ENCODE data around the gene LPCAT2. TPM values are rescaled to one million over a fixed set of nuclear protein-coding genes. Genes with fewer than 3 reads are reported as not detected.

LPCAT2 gene
- total and polyA plus RNA-seq, 2 donors (not counting 1 experiment from before 2014, with no cell fraction given): 10.2 to 17.8 TPM

GRCh38 chr16:55561319-55561848 lies 52.5 kb downstream of the LPCAT2 start:
- no peak overlapping the region for H3K27ac ChIP-seq (ENCODE audit: insufficient read depth, low read length)
- H3K9ac ChIP-seq (ENCODE audit: insufficient read depth, low read length): no peak overlapping the region
- H3K4me2 ChIP-seq (ENCODE audit: extremely low read depth, insufficient read depth, low read length): no peak overlapping the region
- no peak overlapping the region for H3K4me3 ChIP-seq (replicated peaks in 1 of 4; ENCODE audit: control extremely low read depth in 1 of 4, insufficient read depth in 1 of 4, low read depth in 3 of 4, low read length in 4 of 4)
- H3K9me3 ChIP-seq (ENCODE audit: control insufficient read depth, insufficient read depth, low read depth, low read length): no peaks in the 10 kb centered on the region
- no peak for DNase-seq (ENCODE audit: low read depth in 2 of 2)
- no peaks in the 10 kb centered on the region for H3K27me3 ChIP-seq (ENCODE audit: control insufficient read depth, insufficient read depth, low read length)
- no peak for TF ChIP-seq EZH2 (IDR thresholded peaks at IDR 0.05; ENCODE audit: low read length, missing control alignments)
- TF ChIP-seq, protein P1, sequence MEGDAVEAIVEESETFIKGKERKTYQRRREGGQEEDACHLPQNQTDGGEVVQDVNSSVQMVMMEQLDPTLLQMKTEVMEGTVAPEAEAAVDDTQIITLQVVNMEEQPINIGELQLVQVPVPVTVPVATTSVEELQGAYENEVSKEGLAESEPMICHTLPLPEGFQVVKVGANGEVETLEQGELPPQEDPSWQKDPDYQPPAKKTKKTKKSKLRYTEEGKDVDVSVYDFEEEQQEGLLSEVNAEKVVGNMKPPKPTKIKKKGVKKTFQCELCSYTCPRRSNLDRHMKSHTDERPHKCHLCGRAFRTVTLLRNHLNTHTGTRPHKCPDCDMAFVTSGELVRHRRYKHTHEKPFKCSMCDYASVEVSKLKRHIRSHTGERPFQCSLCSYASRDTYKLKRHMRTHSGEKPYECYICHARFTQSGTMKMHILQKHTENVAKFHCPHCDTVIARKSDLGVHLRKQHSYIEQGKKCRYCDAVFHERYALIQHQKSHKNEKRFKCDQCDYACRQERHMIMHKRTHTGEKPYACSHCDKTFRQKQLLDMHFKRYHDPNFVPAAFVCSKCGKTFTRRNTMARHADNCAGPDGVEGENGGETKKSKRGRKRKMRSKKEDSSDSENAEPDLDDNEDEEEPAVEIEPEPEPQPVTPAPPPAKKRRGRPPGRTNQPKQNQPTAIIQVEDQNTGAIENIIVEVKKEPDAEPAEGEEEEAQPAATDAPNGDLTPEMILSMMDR (conservative IDR thresholded peaks at IDR 0.05 in 1 of 2, IDR thresholded peaks at IDR 0.05 in 1 of 2; ENCODE audit: low read depth in 1 of 2, low read length in 2 of 2): no peak
- no peaks in the 10 kb centered on the region for H4K20me1 ChIP-seq (ENCODE audit: control insufficient read depth, extremely low read depth, insufficient read depth, low read length)
- H3K36me3 ChIP-seq (ENCODE audit: control insufficient read depth, insufficient read depth, low read length): no peaks in the 10 kb centered on the region
- H2AFZ ChIP-seq (ENCODE audit: low read length): no peak overlapping the region
- no peaks in the 10 kb centered on the region for H3K4me1 ChIP-seq (ENCODE audit: control insufficient read depth, extremely low read depth, insufficient read depth, low read length)
- no peaks in the 10 kb centered on the region for H3K79me2 ChIP-seq (ENCODE audit: control insufficient read depth, insufficient read depth, low read length)

DNA sequence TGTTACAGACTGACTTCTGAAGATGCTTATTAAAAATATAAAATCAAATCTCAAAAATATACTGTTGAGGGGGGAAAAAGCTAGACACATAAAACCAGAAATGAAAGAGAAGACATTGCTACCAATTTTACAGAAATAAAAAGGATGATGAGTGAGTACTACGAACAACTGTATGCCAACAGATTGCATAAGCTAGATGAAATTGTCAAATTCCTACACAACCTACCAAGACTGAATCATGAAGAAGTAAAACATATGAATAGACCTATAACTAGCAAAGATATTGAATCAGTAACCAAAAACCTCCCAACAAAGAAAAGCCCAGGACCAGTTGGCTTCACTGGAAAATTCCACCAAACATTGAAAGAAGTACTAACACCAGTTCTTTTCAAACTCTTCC lies 54.1 kb downstream of the LPCAT2 start:
- Histone ChIP-seq H3K9ac (ENCODE audit: insufficient read depth, low read length) (no peak overlapping the region), H3K4me2 (ENCODE audit: extremely low read depth, insufficient read depth, low read length) (no peak overlapping the region), H3K4me1 (ENCODE audit: control insufficient read depth, extremely low read depth, insufficient read depth, low read length) (peaks cover 2% of the 10 kb centered on the region), H3K9me3 (ENCODE audit: control insufficient read depth, insufficient read depth, low read depth, low read length) (no peaks in the 10 kb centered on the region), H3K27ac (ENCODE audit: insufficient read depth, low read length) (no peak overlapping the region), H3K4me3 (replicated peaks in 1 of 4; ENCODE audit: control extremely low read depth in 1 of 4, insufficient read depth in 1 of 4, low read depth in 3 of 4, low read length in 4 of 4) (no peak overlapping the region), H2AFZ (ENCODE audit: low read length) (no peak overlapping the region), H3K27me3 (ENCODE audit: control insufficient read depth, insufficient read depth, low read length) (no peaks in the 10 kb centered on the region), H4K20me1 (ENCODE audit: control insufficient read depth, extremely low read depth, insufficient read depth, low read length) (no peaks in the 10 kb centered on the region), H3K36me3 (ENCODE audit: control insufficient read depth, insufficient read depth, low read length) (no peaks in the 10 kb centered on the region), H3K79me2 (ENCODE audit: control insufficient read depth, insufficient read depth, low read length) (no peaks in the 10 kb centered on the region)
- no peak for TF ChIP-seq EZH2 (IDR thresholded peaks at IDR 0.05; ENCODE audit: low read length, missing control alignments)
- TF ChIP-seq, protein P1 (conservative IDR thresholded peaks at IDR 0.05 in 1 of 2, IDR thresholded peaks at IDR 0.05 in 1 of 2; ENCODE audit: low read depth in 1 of 2, low read length in 2 of 2): no peak
- DNase-seq (ENCODE audit: low read depth in 2 of 2): no peak

- DNase-seq (ENCODE audit: low read depth in 2 of 2): no peak
- H2AFZ ChIP-seq (ENCODE audit: low read length): no peak overlapping the region
- no peak overlapping the region for H3K4me3 ChIP-seq (replicated peaks in 1 of 4; ENCODE audit: control extremely low read depth in 1 of 4, insufficient read depth in 1 of 4, low read depth in 3 of 4, low read length in 4 of 4)
- H3K4me1 ChIP-seq (ENCODE audit: control insufficient read depth, extremely low read depth, insufficient read depth, low read length): peaks cover 2% of the 10 kb centered on the region
- no peak overlapping the region for H3K4me2 ChIP-seq (ENCODE audit: extremely low read depth, insufficient read depth, low read length)
- no peaks in the 10 kb centered on the region for H4K20me1 ChIP-seq (ENCODE audit: control insufficient read depth, extremely low read depth, insufficient read depth, low read length)
- no peak overlapping the region for H3K27ac ChIP-seq (ENCODE audit: insufficient read depth, low read length)
- no peaks in the 10 kb centered on the region for H3K79me2 ChIP-seq (ENCODE audit: control insufficient read depth, insufficient read depth, low read length)
- H3K9me3 ChIP-seq (ENCODE audit: control insufficient read depth, insufficient read depth, low read depth, low read length): no peaks in the 10 kb centered on the region
- H3K9ac ChIP-seq (ENCODE audit: insufficient read depth, low read length): no peak overlapping the region
- H3K27me3 ChIP-seq (ENCODE audit: control insufficient read depth, insufficient read depth, low read length): no peaks in the 10 kb centered on the region
- no peak for TF ChIP-seq EZH2 (IDR thresholded peaks at IDR 0.05; ENCODE audit: low read length, missing control alignments)
- TF ChIP-seq, protein P1 (conservative IDR thresholded peaks at IDR 0.05 in 1 of 2, IDR thresholded peaks at IDR 0.05 in 1 of 2; ENCODE audit: low read depth in 1 of 2, low read length in 2 of 2): no peak
- H3K36me3 ChIP-seq (ENCODE audit: control insufficient read depth, insufficient read depth, low read length): no peaks in the 10 kb centered on the region
These were observed 54.9 kb downstream of the LPCAT2 start for GRCh38 chr16:55563797-55564196.

All from fibroblast of lung (primary cell).